Fibroblast of pulmonary artery (primary cell): ENCODE results near the gene RCC1.
A peak's percentile ranks its signal among the peaks of the same experiment; 100 is the strongest.

ENCODE experiments used
- DNase-seq: peaks from one replicate; pipeline ENCODE4 v3.0.0-alpha.2; 2010; ENCODE audit warnings: low read depth
- H3K4me3 ChIP-seq: replicated peaks from 2 replicates; pipeline ENCODE4 v1.5.1; 2011; ENCODE audit warnings: low read depth, mild to moderate bottlenecking, control low read depth, low read length, moderate library complexity
- CTCF ChIP-seq: IDR thresholded peaks from 2 replicates; pipeline ENCODE4 v1.5.1; 2011; ENCODE audit warnings: mild to moderate bottlenecking, control low read depth, low read length, inconsistent platforms; ENCODE audit errors: missing control alignments

Gene RCC1

GRCh38 chr1:28506907-28507246, 1.0 kb downstream of the RCC1 start:
- no peak for TF ChIP-seq CTCF
- H3K4me3 ChIP-seq: peak overlapping the region; percentile 99
- no peak for DNase-seq

- no peak for TF ChIP-seq CTCF
- no peak for DNase-seq
- peak overlapping the region; percentile 99 for H3K4me3 ChIP-seq
These were observed 1.4 kb downstream of the RCC1 start for GRCh38 chr1:28507247-28507645.

- no peak for DNase-seq
- no peak for TF ChIP-seq CTCF
- H3K4me3 ChIP-seq: peak overlapping the region; percentile 99
These were observed 2.0 kb downstream of the RCC1 start for GRCh38 chr1:28507646-28508434.

- DNase-seq: no peak
These were observed 2.6 kb downstream of the RCC1 start for GRCh38 chr1:28508435-28508754.

GRCh38 chr1:28509705-28510272, 3.9 kb downstream of the RCC1 start:
- no peak for DNase-seq
- peak overlapping the region; percentile 99 for H3K4me3 ChIP-seq
- no peak for TF ChIP-seq CTCF

More at GRCh38 chr1:28508435-28508754, 2.6 kb downstream of the RCC1 start:
- TF ChIP-seq CTCF: no peak
- peak overlapping the region; percentile 99 for H3K4me3 ChIP-seq

- peak overlapping the region; percentile 99 for H3K4me3 ChIP-seq
- DNase-seq: no peak
- no peak for TF ChIP-seq CTCF
These were observed 4.6 kb downstream of the RCC1 start for GRCh38 chr1:28510273-28510969.
